Adrenal gland (tissue), 12 donors: ENCODE results near the gene RIPK3. TPM values are rescaled to one million over a fixed set of nuclear protein-coding genes. Genes with fewer than 3 reads are reported as not detected.

Source experiments
- polyA plus RNA-seq, 3 donors: library from polyadenylated mRNA; stranded (reverse); fragments of 200-250 nt in 2 of 3; fragments of 350-450 nt in 1 of 3; fragmentation: Illumina TruSeq in 1 of 3; extraction: RNeasy Lipid Tissue Mini Kit (QIAGEN cat#74804) in 1 of 3; gene quantifications; one replicate each; pipeline ENCODE4 v1.2.3, GENCODE V29; 2013 to 2014
- small RNA-seq, 2 donors: library from RNA; depleted of rRNA; stranded (forward); fragments of <200 nt; gene quantifications; one replicate each; pipeline ENCODE3, GENCODE V24; 2016
- total RNA-seq, 9 donors: library from RNA; depleted of rRNA in 4 of 9; stranded (reverse); fragments of >200 nt in 4 of 9; fragments of 120-200 nt in 1 of 9; fragmentation: NEBNext Ultra II Directional in 1 of 9; extraction: Animal tissue kit (Norgen Biotek cat#: 25700) in 1 of 9; gene quantifications; one replicate each; pipeline versions ENCODE4 v1.1.0 to v1.2.4, GENCODE V29; 2013 to 2023
- donor health status: healthy with polysubstance abuse.
- donor health status: Bipolar disorder and iron deficiency.
- donor health status: DM: yes; HTN: yes; CAD: no.
- donor health status: DM: no; HTN: no; CAD: no.
- donor health status: DM: no; HTN: no; CAD: no.
- donor health status: DM: yes; HTN: yes; CAD: no.

RIPK3 gene
- total and polyA plus RNA-seq, 12 donors: 0.50 to 10.4 (median 3.8) TPM

Small RNA genes lying within 50 kb of the gene (small RNA-seq; reads per million reads assigned to genes)
- gene RF00026: 0 reads per million in 2 donors

Other genes starting within 250 kb of the RIPK3 start
Only the 30 nearest of the 33 such genes appear.
- gene NRL, start 225.0 kb downstream of the RIPK3 start, total RNA-seq: 10 to 100 TPM in 1 of 9 donors, 1 to 10 TPM in 8; 3.3 to 20.2 (median 4.7) TPM
- 1 to 10 TPM; 2.2 to 3.5 (median 3.1) TPM for gene NRL, start 225.0 kb downstream of the RIPK3 start, polyA plus RNA-seq
- 10 to 100 TPM in 4 of 9 donors, 1 to 10 TPM in 5; 6.5 to 15.7 (median 9.7) TPM for gene FITM1, start 209.3 kb downstream of the RIPK3 start, total RNA-seq
- gene FITM1, start 209.3 kb downstream of the RIPK3 start, polyA plus RNA-seq: 10 to 100 TPM in 2 of 3 donors, 1 to 10 TPM in 1; 4.6 to 25.7 (median 13.4) TPM
- 100 to 1,000 TPM; 208 to 359 (median 277) TPM for gene PSME1, start 203.8 kb downstream of the RIPK3 start, total RNA-seq
- 100 to 1,000 TPM; 205 to 386 (median 313) TPM for gene PSME1, start 203.8 kb downstream of the RIPK3 start, polyA plus RNA-seq
- gene EMC9, start 198.4 kb downstream of the RIPK3 start, total RNA-seq: 10 to 100 TPM; 22.5 to 65.7 (median 40.5) TPM
- gene EMC9, start 198.4 kb downstream of the RIPK3 start, polyA plus RNA-seq: 100 to 1,000 TPM in 2 of 3 donors, 10 to 100 TPM in 1; 21.6 to 149 (median 127) TPM
- gene PSME2, start 193.4 kb downstream of the RIPK3 start, total RNA-seq: 100 to 1,000 TPM; 107 to 362 (median 191) TPM
- gene PSME2, start 193.4 kb downstream of the RIPK3 start, polyA plus RNA-seq: 100 to 1,000 TPM; 388 to 752 (median 687) TPM
- 100 to 1,000 TPM in 1 of 9 donors, 10 to 100 TPM in 8; 32.8 to 165 (median 59.7) TPM for gene RNF31, start 192.5 kb downstream of the RIPK3 start, total RNA-seq
- gene RNF31, start 192.5 kb downstream of the RIPK3 start, polyA plus RNA-seq: 100 to 1,000 TPM in 2 of 3 donors, 10 to 100 TPM in 1; 59.3 to 351 (median 198) TPM
- 100 to 1,000 TPM in 4 of 9 donors, 10 to 100 TPM in 5; 32.4 to 119 (median 98.3) TPM for gene IRF9, start 178.7 kb downstream of the RIPK3 start, total RNA-seq
- 100 to 1,000 TPM; 118 to 151 (median 129) TPM for gene IRF9, start 178.7 kb downstream of the RIPK3 start, polyA plus RNA-seq
- gene REC8, start 167.9 kb downstream of the RIPK3 start, total RNA-seq: 10 to 100 TPM in 4 of 9 donors, 1 to 10 TPM in 5; 1.3 to 18.5 (median 9.4) TPM
- 100 to 1,000 TPM in 1 of 3 donors, 10 to 100 TPM in 1, 1 to 10 TPM in 1; 3.6 to 111 (median 38.9) TPM for gene REC8, start 167.9 kb downstream of the RIPK3 start, polyA plus RNA-seq
- gene IPO4, start 151.2 kb downstream of the RIPK3 start, total RNA-seq: 10 to 100 TPM; 29.7 to 84.9 (median 45.4) TPM
- 10 to 100 TPM; 19.1 to 43.2 (median 23.8) TPM for gene IPO4, start 151.2 kb downstream of the RIPK3 start, polyA plus RNA-seq
- gene TM9SF1, start 144.6 kb downstream of the RIPK3 start, total RNA-seq: 100 to 1,000 TPM in 2 of 9 donors, 10 to 100 TPM in 7; 60.0 to 123 (median 90.4) TPM
- gene TM9SF1, start 144.6 kb downstream of the RIPK3 start, polyA plus RNA-seq: 10 to 100 TPM; 43.7 to 67.2 (median 56.1) TPM
- under 1 TPM in 1 of 9 donors, not detected in 8; 0.46 TPM for gene TSSK4, start 134.3 kb downstream of the RIPK3 start, total RNA-seq
- under 1 TPM in 1 of 3 donors, not detected in 2; 0.07 TPM for gene TSSK4, start 134.3 kb downstream of the RIPK3 start, polyA plus RNA-seq
- 10 to 100 TPM; 32.9 to 68.6 (median 56.5) TPM for gene CHMP4A, start 126.5 kb downstream of the RIPK3 start, total RNA-seq
- gene CHMP4A, start 126.5 kb downstream of the RIPK3 start, polyA plus RNA-seq: 100 to 1,000 TPM in 2 of 3 donors, 10 to 100 TPM in 1; 71.1 to 118 (median 104) TPM
- 10 to 100 TPM; 20.3 to 53.7 (median 28.6) TPM for gene MDP1, start 123.9 kb downstream of the RIPK3 start, total RNA-seq
- gene MDP1, start 123.9 kb downstream of the RIPK3 start, polyA plus RNA-seq: 10 to 100 TPM; 32.2 to 40.2 (median 39.4) TPM
- gene NEDD8, start 107.6 kb downstream of the RIPK3 start, total RNA-seq: 100 to 1,000 TPM; 154 to 454 (median 216) TPM
- gene NEDD8, start 107.6 kb downstream of the RIPK3 start, polyA plus RNA-seq: 100 to 1,000 TPM; 136 to 448 (median 215) TPM
- 100 to 1,000 TPM in 8 of 9 donors, 10 to 100 TPM in 1; 92.5 to 188 (median 131) TPM for gene GMPR2, start 107.1 kb downstream of the RIPK3 start, total RNA-seq
- 100 to 1,000 TPM in 1 of 3 donors, 10 to 100 TPM in 2; 70.6 to 103 (median 98.0) TPM for gene GMPR2, start 107.1 kb downstream of the RIPK3 start, polyA plus RNA-seq
- gene TINF2, start 97.4 kb downstream of the RIPK3 start, total RNA-seq: 100 to 1,000 TPM in 5 of 9 donors, 10 to 100 TPM in 4; 76.3 to 216 (median 101) TPM
- 100 to 1,000 TPM in 2 of 3 donors, 10 to 100 TPM in 1; 57.8 to 179 (median 103) TPM for gene TINF2, start 97.4 kb downstream of the RIPK3 start, polyA plus RNA-seq
- 1 to 10 TPM in 3 of 9 donors, under 1 TPM in 5, not detected in 1; 0.28 to 1.4 (median 0.88) TPM for gene TGM1, start 76.8 kb downstream of the RIPK3 start, total RNA-seq
- gene TGM1, start 76.8 kb downstream of the RIPK3 start, polyA plus RNA-seq: 1 to 10 TPM in 2 of 3 donors, under 1 TPM in 1; 0.44 to 2.7 (median 2.2) TPM
- gene RABGGTA, start 68.4 kb downstream of the RIPK3 start, total RNA-seq: 10 to 100 TPM; 26.0 to 40.0 (median 32.3) TPM
- gene RABGGTA, start 68.4 kb downstream of the RIPK3 start, polyA plus RNA-seq: 100 to 1,000 TPM in 1 of 3 donors, 10 to 100 TPM in 2; 15.7 to 124 (median 90.7) TPM
- 10 to 100 TPM; 11.4 to 68.1 (median 36.1) TPM for gene DHRS1, start 40.2 kb downstream of the RIPK3 start, total RNA-seq
- 10 to 100 TPM; 19.8 to 38.7 (median 37.6) TPM for gene DHRS1, start 40.2 kb downstream of the RIPK3 start, polyA plus RNA-seq
- 10 to 100 TPM in 8 of 9 donors, 1 to 10 TPM in 1; 9.2 to 28.2 (median 18.2) TPM for gene NOP9, start 40.1 kb downstream of the RIPK3 start, total RNA-seq
- 10 to 100 TPM in 2 of 3 donors, 1 to 10 TPM in 1; 9.1 to 21.1 (median 16.8) TPM for gene NOP9, start 40.1 kb downstream of the RIPK3 start, polyA plus RNA-seq
- gene CIDEB, start 32.0 kb downstream of the RIPK3 start, total RNA-seq: 10 to 100 TPM; 16.4 to 80.3 (median 40.5) TPM
- 10 to 100 TPM; 17.5 to 73.7 (median 37.4) TPM for gene CIDEB, start 32.0 kb downstream of the RIPK3 start, polyA plus RNA-seq
- gene LTB4R2, start 29.9 kb downstream of the RIPK3 start, total RNA-seq: 10 to 100 TPM in 2 of 9 donors, 1 to 10 TPM in 6, under 1 TPM in 1; 0.42 to 11.1 (median 4.2) TPM
- gene LTB4R2, start 29.9 kb downstream of the RIPK3 start, polyA plus RNA-seq: 1 to 10 TPM in 2 of 3 donors, under 1 TPM in 1; 0.57 to 2.7 (median 1.8) TPM
- gene LTB4R, start 28.5 kb downstream of the RIPK3 start, total RNA-seq: 10 to 100 TPM in 5 of 9 donors, 1 to 10 TPM in 4; 1.4 to 21.0 (median 11.0) TPM
- gene LTB4R, start 28.5 kb downstream of the RIPK3 start, polyA plus RNA-seq: 10 to 100 TPM in 2 of 3 donors, 1 to 10 TPM in 1; 9.4 to 30.2 (median 17.5) TPM
- gene ADCY4, start 4.9 kb downstream of the RIPK3 start, total RNA-seq: 10 to 100 TPM in 5 of 9 donors, 1 to 10 TPM in 4; 3.9 to 34.0 (median 12.5) TPM
- 10 to 100 TPM in 2 of 3 donors, 1 to 10 TPM in 1; 4.5 to 70.1 (median 45.8) TPM for gene ADCY4, start 4.9 kb downstream of the RIPK3 start, polyA plus RNA-seq
- gene NFATC4, start 28.2 kb upstream of the RIPK3 start, total RNA-seq: 100 to 1,000 TPM in 2 of 9 donors, 10 to 100 TPM in 7; 17.0 to 164 (median 48.2) TPM
- 100 to 1,000 TPM in 2 of 3 donors, 10 to 100 TPM in 1; 11.8 to 505 (median 390) TPM for gene NFATC4, start 28.2 kb upstream of the RIPK3 start, polyA plus RNA-seq
- 10 to 100 TPM in 1 of 9 donors, 1 to 10 TPM in 8; 6.0 to 11.0 (median 7.0) TPM for gene NYNRIN, start 59.0 kb upstream of the RIPK3 start, total RNA-seq
- 1 to 10 TPM; 2.2 to 6.1 (median 3.4) TPM for gene NYNRIN, start 59.0 kb upstream of the RIPK3 start, polyA plus RNA-seq
- 10 to 100 TPM in 4 of 9 donors, 1 to 10 TPM in 5; 5.0 to 43.6 (median 10.0) TPM for gene CBLN3, start 89.7 kb upstream of the RIPK3 start, total RNA-seq
- 10 to 100 TPM in 2 of 3 donors, 1 to 10 TPM in 1; 3.9 to 35.7 (median 21.3) TPM for gene CBLN3, start 89.7 kb upstream of the RIPK3 start, polyA plus RNA-seq
- 10 to 100 TPM; 30.2 to 76.9 (median 46.3) TPM for gene KHNYN, start 90.0 kb upstream of the RIPK3 start, total RNA-seq
- gene KHNYN, start 90.0 kb upstream of the RIPK3 start, polyA plus RNA-seq: 10 to 100 TPM; 18.5 to 48.6 (median 36.2) TPM
- 100 to 1,000 TPM in 1 of 9 donors, 10 to 100 TPM in 8; 35.0 to 100 (median 74.4) TPM for gene SDR39U1, start 102.8 kb upstream of the RIPK3 start, total RNA-seq
- gene SDR39U1, start 102.8 kb upstream of the RIPK3 start, polyA plus RNA-seq: 100 to 1,000 TPM in 2 of 3 donors, 10 to 100 TPM in 1; 50.4 to 218 (median 162) TPM
- not detected for gene CMA1, start 168.3 kb upstream of the RIPK3 start, total RNA-seq
- gene CMA1, start 168.3 kb upstream of the RIPK3 start, polyA plus RNA-seq: not detected